GM18951 (cell line): ENCODE measurements around the gene ATP6V0D1.

Experiments used
- POLR2A ChIP-seq: IDR thresholded peaks from 4 replicates; pipeline ENCODE4 v1.6.1; 2011; ENCODE audit warnings: mild to moderate bottlenecking; ENCODE audit not compliant: insufficient read length, insufficient read depth; ENCODE audit errors: extremely low read depth
- in situ Hi-C: fragments of 300-500 bp; cut with MboI; formaldehyde crosslinking; loops from one replicate; pipeline ENCODE4 v1.12.0; 2022; ENCODE audit warnings: low sequenced_read_pairs, mixed read lengths, inconsistent platforms; ENCODE audit not compliant: unreplicated experiment

The ATP6V0D1 gene

GRCh38 chr16:67449739-67450138, 31.2 kb downstream of the ATP6V0D1 start:
- TF ChIP-seq POLR2A, result no peak
- in situ Hi-C loops, result no loop called here

GRCh38 chr16:67449336-67449735, 31.6 kb downstream of the ATP6V0D1 start:
- in situ Hi-C loops, result no loop called here
- TF ChIP-seq POLR2A, result no peak

- in situ Hi-C loops, result no loop called here
- no peak for TF ChIP-seq POLR2A
Observed at GRCh38 chr16:67448580-67448979, 32.4 kb downstream of the ATP6V0D1 start.

DNA sequence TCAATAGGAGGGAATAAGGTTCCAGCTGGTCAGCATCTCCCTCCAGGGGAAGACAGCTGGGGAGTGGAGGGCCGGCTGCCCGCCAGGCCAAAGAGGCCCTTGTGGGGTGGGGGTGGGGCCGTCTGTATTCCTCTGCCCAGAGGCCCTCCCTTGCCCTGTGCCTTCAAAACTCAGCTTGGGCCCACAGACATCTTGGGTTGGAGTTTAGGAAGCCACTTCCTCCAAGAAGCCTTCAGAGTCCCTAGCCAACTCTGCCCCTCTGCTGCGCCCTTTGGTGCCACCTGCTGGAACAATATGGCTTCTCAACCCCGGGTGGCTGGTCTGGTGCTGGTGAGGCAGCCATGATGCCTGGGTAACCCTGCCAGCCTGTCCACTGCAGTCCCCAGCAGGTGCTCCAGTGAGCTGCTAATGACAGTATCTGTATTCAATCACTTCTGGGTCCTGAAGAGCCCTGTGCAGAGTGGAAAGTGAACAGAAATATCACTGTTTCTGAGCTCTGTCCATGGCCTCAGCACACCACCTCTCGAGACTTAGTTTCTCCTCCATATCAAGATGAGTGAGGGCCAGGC, 33.4 kb downstream of the ATP6V0D1 start:
- no peak for TF ChIP-seq POLR2A
- in situ Hi-C loops, result no loop called here

GRCh38 chr16:67446968-67447507, 33.9 kb downstream of the ATP6V0D1 start:
- in situ Hi-C loops, result no loop called here
- TF ChIP-seq POLR2A, result no peak

- in situ Hi-C loops, result no loop called here
- no peak for TF ChIP-seq POLR2A
Observed at GRCh38 chr16:67445913-67446907, 34.7 kb downstream of the ATP6V0D1 start.

DNA sequence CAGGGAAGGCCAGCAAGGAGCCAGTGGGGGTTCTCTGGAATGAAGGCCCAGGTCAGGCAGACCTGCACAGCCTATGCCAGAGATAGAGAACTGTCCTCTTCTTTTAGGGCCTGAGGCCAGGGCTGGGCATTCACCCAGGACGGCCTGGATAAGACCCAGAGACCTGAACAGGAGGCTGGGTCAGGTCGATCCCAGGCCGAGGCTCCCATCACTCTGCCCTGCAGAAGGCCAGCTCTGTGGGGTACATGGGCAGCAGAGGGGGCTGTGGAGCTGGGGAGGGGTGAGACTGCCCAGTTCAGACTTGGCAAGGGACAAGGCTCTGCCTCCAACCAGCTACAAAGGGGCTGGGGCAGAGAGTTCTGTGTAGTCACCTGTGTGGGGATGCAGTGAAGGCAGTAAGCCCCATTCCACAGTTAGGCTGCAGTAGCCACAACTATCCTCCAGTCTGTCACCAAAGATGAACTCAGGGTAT, 35.5 kb downstream of the ATP6V0D1 start:
- in situ Hi-C loops, result no loop called here
- TF ChIP-seq POLR2A, result no peak

DNA sequence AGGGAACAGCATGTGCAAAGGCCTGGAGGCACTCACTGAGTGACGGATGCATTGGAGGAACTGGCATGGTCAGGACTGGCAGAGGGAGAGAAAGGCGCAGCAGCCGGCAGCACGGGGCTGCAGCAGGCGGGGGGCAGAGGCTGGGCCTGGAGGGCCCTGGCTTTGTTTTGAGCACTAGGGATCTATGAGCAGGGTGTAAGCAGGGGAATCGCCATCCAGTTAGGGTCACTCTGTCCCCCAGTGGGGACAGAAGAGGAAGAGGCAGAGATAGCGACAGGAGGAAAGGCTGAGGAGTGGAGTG, 35.9 kb downstream of the ATP6V0D1 start:
- in situ Hi-C loops, result no loop called here
- no peak for TF ChIP-seq POLR2A

GRCh38 chr16:67444259-67445125, 36.5 kb downstream of the ATP6V0D1 start:
- in situ Hi-C loops, result no loop called here
- TF ChIP-seq POLR2A, result no peak

DNA sequence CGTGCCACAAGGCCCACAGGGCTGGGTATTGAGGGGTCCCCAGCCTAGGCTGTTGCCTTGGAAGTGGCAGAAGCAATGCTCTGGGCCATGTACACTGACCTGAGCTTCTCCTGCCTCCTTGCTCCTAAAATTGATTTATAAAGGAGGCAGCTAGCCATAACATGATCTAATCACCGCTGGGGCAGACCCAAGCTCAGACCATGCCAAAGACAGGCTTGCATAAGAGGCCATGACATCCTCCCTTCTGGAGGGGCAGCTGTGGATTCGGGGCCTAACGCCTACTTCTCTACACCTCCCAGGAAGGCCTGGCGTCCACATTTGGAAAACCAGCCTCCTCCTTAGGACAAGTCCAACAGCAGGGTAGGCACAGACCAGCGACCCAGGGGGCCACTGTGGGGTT, 37.7 kb downstream of the ATP6V0D1 start:
- TF ChIP-seq POLR2A, result no peak
- in situ Hi-C loops, result no loop called here

DNA sequence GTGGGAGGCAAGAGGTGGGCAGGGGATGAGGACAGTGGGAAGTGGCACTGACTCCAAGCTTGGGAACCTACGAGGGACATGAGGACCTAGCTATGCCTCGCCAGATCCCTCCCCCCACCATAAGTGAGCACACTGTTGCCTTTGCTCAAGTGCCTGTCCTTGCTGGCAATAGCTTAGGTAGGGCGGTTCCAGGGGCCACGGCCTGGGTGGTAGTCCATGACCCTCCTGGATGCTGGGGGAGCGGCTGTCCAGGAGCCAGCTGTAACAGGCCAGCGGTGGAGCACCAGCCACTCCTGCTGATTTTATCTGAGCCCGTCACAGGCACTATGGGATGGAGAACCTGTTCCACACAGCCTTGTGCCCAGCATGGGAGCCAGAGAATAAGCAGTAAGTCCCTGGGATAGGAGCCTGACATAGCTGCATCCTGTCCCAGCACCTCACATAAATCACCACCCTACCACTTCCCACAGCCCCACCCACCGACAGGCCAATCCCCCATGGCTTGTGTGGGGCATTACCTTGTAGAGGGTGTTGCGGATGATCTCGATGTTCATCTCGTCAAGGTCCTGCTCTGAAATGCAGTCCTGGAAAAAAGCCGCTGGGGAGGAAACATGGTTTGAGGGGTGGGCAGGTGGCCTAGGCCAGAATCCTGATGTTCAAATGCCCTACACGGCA, 38.2 kb downstream of the ATP6V0D1 start:
- TF ChIP-seq POLR2A, result no peak
- in situ Hi-C loops, result no loop called here

- no peak for TF ChIP-seq POLR2A
- in situ Hi-C loops, result no loop called here
Observed at GRCh38 chr16:67441907-67442306, 39.0 kb downstream of the ATP6V0D1 start.
